Ishikawa (cell line): ENCODE data around the gene RFPL1.

ENCODE experiments used
- CEBPB ChIP-seq: IDR thresholded peaks from 2 replicates; pipeline ENCODE4 v1.6.1; 2012
- CREB1 ChIP-seq: IDR thresholded peaks from 2 replicates; pipeline ENCODE4 v1.6.1; 2012; ENCODE audit warnings: low read depth
- EGR1 ChIP-seq: IDR thresholded peaks from 2 replicates; pipeline ENCODE4 v1.6.1; 2012
- EP300 ChIP-seq: IDR thresholded peaks from 2 replicates; pipeline ENCODE4 v1.6.1; 2012; ENCODE audit warnings: borderline replicate concordance
- REST ChIP-seq: IDR thresholded peaks from 2 replicates; pipeline ENCODE4 v1.6.1; 2012; ENCODE audit warnings: low read depth, mild to moderate bottlenecking
- TAF1 ChIP-seq: IDR thresholded peaks from 2 replicates; pipeline ENCODE4 v1.6.1; 2012; ENCODE audit warnings: low read depth, mild to moderate bottlenecking
- TCF12 ChIP-seq: IDR thresholded peaks from 2 replicates; pipeline ENCODE4 v1.6.1; 2012; ENCODE audit warnings: low read depth
- YY1 ChIP-seq: IDR thresholded peaks from 2 replicates; pipeline ENCODE4 v1.6.1; 2012; ENCODE audit warnings: low read depth

DNA sequence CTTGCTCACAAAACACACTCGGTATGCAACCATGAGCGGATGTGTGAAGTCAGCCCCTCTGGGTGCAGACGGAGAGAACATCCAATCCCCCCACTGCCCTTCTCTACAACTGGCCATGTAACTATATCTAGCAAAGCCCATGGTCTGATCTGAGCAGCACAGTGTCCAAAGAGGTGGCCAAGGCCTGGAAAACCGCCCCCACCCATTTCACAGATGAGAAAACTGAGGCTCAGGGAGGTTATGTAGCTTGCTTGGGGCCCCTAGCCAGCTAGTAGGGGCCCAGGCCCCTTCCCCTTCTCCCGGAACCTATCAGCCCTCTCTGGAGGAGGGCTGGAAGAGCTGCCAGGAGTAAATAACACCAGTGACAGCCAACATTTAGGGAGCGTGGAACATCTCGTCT lies 26.2 kb downstream of the RFPL1 start:
- no peak for TF ChIP-seq TAF1
- TF ChIP-seq EP300 = no peak
- no peak for TF ChIP-seq CREB1
- TF ChIP-seq EGR1 = no peak
- TF ChIP-seq YY1 = no peak
- TF ChIP-seq REST = no peak
- no peak for TF ChIP-seq TCF12
- TF ChIP-seq CEBPB = no peak
